Measurements from ENCODE around the gene TTYH3. TPM values are rescaled to one million over a fixed set of nuclear protein-coding genes. Genes with fewer than 3 reads are reported as not detected.

Gene TTYH3
- total and polyA plus RNA-seq, 2 of the 13 experiments (the other 11 are each of a cell fraction or from before 2014, with no cell fraction given), result 26.3 to 50.0 TPM

DNA sequence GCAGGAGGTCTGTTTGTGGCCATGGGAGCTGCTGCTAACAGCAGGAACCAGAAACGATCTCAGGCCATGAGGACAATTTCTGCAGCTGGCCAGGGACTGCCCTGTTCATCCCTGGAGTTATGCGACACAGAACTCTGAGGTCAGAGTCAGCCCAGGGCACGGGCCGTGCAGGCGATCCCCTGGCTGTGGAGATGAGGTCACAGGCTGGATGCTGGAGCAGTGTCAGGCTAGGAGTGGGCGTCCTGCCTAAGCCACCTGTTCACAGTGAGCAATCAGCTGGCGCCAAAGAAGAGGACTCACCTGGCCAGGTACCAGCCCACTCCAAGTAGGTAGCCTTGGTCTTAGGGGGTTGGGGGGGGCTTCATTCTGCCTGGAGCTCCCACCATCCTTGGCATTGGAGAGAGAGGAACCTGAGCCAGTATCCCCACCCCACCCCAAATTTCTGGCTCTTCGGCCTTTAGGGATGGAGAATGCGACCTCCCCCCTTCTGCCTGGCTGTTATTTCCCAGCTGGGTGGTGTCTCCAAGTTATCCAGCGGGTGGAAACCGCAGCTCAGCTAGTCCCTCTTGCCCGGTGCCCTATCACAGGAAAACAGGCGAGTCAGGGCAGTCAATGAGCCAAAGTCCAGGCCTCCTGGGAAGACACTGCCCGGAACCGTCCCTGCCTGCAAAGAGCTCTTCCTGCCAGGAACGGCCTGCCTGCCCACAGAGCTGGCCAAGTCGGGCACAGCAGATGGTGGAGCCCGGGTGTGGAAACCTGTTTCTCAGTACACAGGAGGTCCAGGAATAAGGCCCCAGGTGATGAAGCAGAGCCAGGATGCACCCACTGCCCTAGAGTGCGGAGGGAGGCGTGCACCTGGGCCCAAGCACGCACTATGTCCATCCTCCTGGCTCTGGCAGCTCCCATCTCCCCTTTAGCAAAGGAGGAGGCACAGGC, 1.8 kb upstream of the TTYH3 start (continued):
- TF ChIP-seq TP53 (CRISPR knock-in tag; conservative IDR thresholded peaks at IDR 0.05), result no peak
- TF ChIP-seq DPF2 (CRISPR knock-in tag; IDR thresholded peaks at IDR 0.05; ENCODE audit: borderline replicate concordance, low read depth), result 0 out of 2 replicates have a peak, but pooled peaks have one; percentile 43
- TF ChIP-seq MED8 (CRISPR knock-in tag; IDR thresholded peaks at IDR 0.05; ENCODE audit: insufficient replicate concordance), result peak; percentile 36
- TF ChIP-seq RARA (CRISPR knock-in tag; IDR thresholded peaks at IDR 0.05), result peak; percentile 64
- TF ChIP-seq, protein P1, sequence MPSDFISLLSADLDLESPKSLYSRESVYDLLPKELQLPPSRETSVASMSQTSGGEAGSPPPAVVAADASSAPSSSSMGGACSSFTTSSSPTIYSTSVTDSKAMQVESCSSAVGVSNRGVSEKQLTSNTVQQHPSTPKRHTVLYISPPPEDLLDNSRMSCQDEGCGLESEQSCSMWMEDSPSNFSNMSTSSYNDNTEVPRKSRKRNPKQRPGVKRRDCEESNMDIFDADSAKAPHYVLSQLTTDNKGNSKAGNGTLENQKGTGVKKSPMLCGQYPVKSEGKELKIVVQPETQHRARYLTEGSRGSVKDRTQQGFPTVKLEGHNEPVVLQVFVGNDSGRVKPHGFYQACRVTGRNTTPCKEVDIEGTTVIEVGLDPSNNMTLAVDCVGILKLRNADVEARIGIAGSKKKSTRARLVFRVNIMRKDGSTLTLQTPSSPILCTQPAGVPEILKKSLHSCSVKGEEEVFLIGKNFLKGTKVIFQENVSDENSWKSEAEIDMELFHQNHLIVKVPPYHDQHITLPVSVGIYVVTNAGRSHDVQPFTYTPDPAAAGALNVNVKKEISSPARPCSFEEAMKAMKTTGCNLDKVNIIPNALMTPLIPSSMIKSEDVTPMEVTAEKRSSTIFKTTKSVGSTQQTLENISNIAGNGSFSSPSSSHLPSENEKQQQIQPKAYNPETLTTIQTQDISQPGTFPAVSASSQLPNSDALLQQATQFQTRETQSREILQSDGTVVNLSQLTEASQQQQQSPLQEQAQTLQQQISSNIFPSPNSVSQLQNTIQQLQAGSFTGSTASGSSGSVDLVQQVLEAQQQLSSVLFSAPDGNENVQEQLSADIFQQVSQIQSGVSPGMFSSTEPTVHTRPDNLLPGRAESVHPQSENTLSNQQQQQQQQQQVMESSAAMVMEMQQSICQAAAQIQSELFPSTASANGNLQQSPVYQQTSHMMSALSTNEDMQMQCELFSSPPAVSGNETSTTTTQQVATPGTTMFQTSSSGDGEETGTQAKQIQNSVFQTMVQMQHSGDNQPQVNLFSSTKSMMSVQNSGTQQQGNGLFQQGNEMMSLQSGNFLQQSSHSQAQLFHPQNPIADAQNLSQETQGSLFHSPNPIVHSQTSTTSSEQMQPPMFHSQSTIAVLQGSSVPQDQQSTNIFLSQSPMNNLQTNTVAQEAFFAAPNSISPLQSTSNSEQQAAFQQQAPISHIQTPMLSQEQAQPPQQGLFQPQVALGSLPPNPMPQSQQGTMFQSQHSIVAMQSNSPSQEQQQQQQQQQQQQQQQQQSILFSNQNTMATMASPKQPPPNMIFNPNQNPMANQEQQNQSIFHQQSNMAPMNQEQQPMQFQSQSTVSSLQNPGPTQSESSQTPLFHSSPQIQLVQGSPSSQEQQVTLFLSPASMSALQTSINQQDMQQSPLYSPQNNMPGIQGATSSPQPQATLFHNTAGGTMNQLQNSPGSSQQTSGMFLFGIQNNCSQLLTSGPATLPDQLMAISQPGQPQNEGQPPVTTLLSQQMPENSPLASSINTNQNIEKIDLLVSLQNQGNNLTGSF (CRISPR knock-in tag; IDR thresholded peaks at IDR 0.05), result no peak
- no peak for TF ChIP-seq TCF12 (IDR thresholded peaks at IDR 0.05)
- no peak for TF ChIP-seq TCF12 (CRISPR knock-in tag; IDR thresholded peaks at IDR 0.05)
- TF ChIP-seq HNRNPH1 (optimal IDR thresholded peaks at IDR 0.05; ENCODE audit: low read depth, low read length), result no peak
- 0 out of 2 replicates have a peak, but pooled peaks have one; percentile 25 for TF ChIP-seq ZBTB42 (CRISPR knock-in tag; IDR thresholded peaks at IDR 0.05)
- TF ChIP-seq, protein P2, sequence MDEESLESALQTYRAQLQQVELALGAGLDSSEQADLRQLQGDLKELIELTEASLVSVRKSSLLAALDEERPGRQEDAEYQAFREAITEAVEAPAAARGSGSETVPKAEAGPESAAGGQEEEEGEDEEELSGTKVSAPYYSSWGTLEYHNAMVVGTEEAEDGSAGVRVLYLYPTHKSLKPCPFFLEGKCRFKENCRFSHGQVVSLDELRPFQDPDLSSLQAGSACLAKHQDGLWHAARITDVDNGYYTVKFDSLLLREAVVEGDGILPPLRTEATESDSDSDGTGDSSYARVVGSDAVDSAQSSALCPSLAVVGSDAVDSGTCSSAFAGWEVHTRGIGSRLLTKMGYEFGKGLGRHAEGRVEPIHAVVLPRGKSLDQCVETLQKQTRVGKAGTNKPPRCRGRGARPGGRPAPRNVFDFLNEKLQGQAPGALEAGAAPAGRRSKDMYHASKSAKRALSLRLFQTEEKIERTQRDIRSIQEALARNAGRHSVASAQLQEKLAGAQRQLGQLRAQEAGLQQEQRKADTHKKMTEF (CRISPR knock-in tag; IDR thresholded peaks at IDR 0.05), result peak; percentile 64; the same call in 1 of the 2 replicates
- TF ChIP-seq ZNF772 (CRISPR knock-in tag; IDR thresholded peaks at IDR 0.05), result peak; percentile 69; the same call in 1 of the 2 replicates
- no peak for TF ChIP-seq STAG1 (CRISPR knock-in tag; IDR thresholded peaks at IDR 0.05)
- TF ChIP-seq, protein P3, sequence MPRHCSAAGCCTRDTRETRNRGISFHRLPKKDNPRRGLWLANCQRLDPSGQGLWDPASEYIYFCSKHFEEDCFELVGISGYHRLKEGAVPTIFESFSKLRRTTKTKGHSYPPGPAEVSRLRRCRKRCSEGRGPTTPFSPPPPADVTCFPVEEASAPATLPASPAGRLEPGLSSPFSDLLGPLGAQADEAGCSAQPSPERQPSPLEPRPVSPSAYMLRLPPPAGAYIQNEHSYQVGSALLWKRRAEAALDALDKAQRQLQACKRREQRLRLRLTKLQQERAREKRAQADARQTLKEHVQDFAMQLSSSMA (CRISPR knock-in tag; IDR thresholded peaks at IDR 0.05), result 0 out of 2 replicates have a peak, but pooled peaks have one; percentile 61
- TF ChIP-seq ONECUT2 (CRISPR knock-in tag; IDR thresholded peaks at IDR 0.05), result no peak
- TF ChIP-seq, protein P4, sequence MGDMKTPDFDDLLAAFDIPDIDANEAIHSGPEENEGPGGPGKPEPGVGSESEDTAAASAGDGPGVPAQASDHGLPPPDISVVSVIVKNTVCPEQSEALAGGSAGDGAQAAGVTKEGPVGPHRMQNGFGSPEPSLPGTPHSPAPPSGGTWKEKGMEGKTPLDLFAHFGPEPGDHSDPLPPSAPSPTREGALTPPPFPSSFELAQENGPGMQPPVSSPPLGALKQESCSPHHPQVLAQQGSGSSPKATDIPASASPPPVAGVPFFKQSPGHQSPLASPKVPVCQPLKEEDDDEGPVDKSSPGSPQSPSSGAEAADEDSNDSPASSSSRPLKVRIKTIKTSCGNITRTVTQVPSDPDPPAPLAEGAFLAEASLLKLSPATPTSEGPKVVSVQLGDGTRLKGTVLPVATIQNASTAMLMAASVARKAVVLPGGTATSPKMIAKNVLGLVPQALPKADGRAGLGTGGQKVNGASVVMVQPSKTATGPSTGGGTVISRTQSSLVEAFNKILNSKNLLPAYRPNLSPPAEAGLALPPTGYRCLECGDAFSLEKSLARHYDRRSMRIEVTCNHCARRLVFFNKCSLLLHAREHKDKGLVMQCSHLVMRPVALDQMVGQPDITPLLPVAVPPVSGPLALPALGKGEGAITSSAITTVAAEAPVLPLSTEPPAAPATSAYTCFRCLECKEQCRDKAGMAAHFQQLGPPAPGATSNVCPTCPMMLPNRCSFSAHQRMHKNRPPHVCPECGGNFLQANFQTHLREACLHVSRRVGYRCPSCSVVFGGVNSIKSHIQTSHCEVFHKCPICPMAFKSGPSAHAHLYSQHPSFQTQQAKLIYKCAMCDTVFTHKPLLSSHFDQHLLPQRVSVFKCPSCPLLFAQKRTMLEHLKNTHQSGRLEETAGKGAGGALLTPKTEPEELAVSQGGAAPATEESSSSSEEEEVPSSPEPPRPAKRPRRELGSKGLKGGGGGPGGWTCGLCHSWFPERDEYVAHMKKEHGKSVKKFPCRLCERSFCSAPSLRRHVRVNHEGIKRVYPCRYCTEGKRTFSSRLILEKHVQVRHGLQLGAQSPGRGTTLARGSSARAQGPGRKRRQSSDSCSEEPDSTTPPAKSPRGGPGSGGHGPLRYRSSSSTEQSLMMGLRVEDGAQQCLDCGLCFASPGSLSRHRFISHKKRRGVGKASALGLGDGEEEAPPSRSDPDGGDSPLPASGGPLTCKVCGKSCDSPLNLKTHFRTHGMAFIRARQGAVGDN (CRISPR knock-in tag; IDR thresholded peaks at IDR 0.05), result peak; percentile 94
- TF ChIP-seq ZNF24 (IDR thresholded peaks at IDR 0.05), result no peak
- no peak for TF ChIP-seq ZNF468 (CRISPR knock-in tag; IDR thresholded peaks at IDR 0.05)

All from HepG2 (cell line).